Thyroid gland (tissue), 4 donors: ENCODE results near the gene TM9SF4. TPM values are rescaled to one million over a fixed set of nuclear protein-coding genes. Genes with fewer than 3 reads are reported as not detected.
"Not testable (repeated sequence)": the region's sequence is repeated elsewhere in the genome, so short reads cannot be mapped to it uniquely, and the experiment has no call there.

Experiments used
- DNase-seq, 2 donors: peaks; one replicate each; pipeline ENCODE4 v3.0.0-alpha.2; 2019
- H3K27ac ChIP-seq, 3 donors: fragments of 200-600 bp; sonication (generic); 1 replicate in 2 of 3; 2 replicates in 1 of 3; pipeline ENCODE4 v1.5.1; 2016 to 2019; ENCODE audit warnings: mild to moderate bottlenecking in 1 of 3, moderate library complexity in 1 of 3
- H3K27me3 ChIP-seq: fragments of 200-600 bp; sonication (generic); one replicate; pipeline ENCODE4 v1.5.1; 2019
- H3K36me3 ChIP-seq, 2 donors: fragments of 200-600 bp; sonication (generic); one replicate each; pipeline ENCODE4 v1.5.1; 2016 to 2019
- H3K4me1 ChIP-seq, 2 donors: fragments of 200-600 bp; sonication (generic); one replicate each; pipeline ENCODE4 v1.5.1; 2017 to 2019
- H3K4me3 ChIP-seq, 3 donors: fragments of 200-600 bp; sonication (generic); replicated peaks in 1 of 3; 1 replicate in 2 of 3; 2 replicates in 1 of 3; pipeline ENCODE4 v1.5.1; 2016; ENCODE audit warnings: mild to moderate bottlenecking in 1 of 3
- H3K9me3 ChIP-seq: fragments of 200-600 bp; sonication (generic); one replicate; pipeline ENCODE4 v1.5.1; 2017
- POLR2A ChIP-seq, 2 donors: fragments of 450-650 bp; IDR thresholded peaks; one replicate each; pipeline ENCODE4 v1.6.1; 2017; ENCODE audit warnings: antibody characterized with exemption in 2 of 2, mild to moderate bottlenecking in 2 of 2, moderate library complexity in 1 of 2
- WGBS, 2 donors: methylation state at CpG; one replicate each; pipeline ENCODE4 v1.1.5; 2017; 5-methylcytosine and 5-hydroxymethylcytosine counted together
- intact Hi-C: fragments of 100-400 bp; cut with DNase I; formaldehyde crosslinking; loops from one replicate; pipeline ENCODE4 v1.15.1; 2023
- total RNA-seq, 4 donors: library from RNA; depleted of rRNA; stranded (reverse); fragments of >200 nt; gene quantifications; one replicate each; pipeline ENCODE4 v1.2.3, GENCODE V29; 2016
- TF ChIP-seq, protein P1 (sequence below), 6 experiments: fragments of 200-600 bp in 3 of 6; fragments of 450-650 bp in 3 of 6; sonication (generic) in 3 of 6; IDR thresholded peaks; one replicate each; pipeline ENCODE4 v1.5.1; 2016 to 2019; ENCODE audit warnings: antibody characterized with exemption in 6 of 6, mild to moderate bottlenecking in 2 of 6, inconsistent platforms in 1 of 6, moderate library complexity in 1 of 6

TM9SF4 gene
- total RNA-seq, 4 donors from 2014 or later = 28.8 to 46.0 (median 38.0) TPM

GRCh38 chr20:32113591-32114260, 4.2 kb downstream of the TM9SF4 start:
- 94 to 98% methylated on average over 2 of the region's 2 CpGs for WGBS, 2 donors
- H3K36me3 ChIP-seq = no peaks in the 10 kb centered on the region
- H3K4me3 ChIP-seq = no peak overlapping the region
- intact Hi-C loops = loop anchor here (10.0 kb wide), 1 partner anchor 91 kb away; the partner anchor contains the start of genes PLAGL2 and POFUT1
- DNase-seq = no peak
- H3K4me1 ChIP-seq = peaks cover 17 to 26% of the 10 kb centered on the region in 2 donors
- no peak overlapping the region for H3K27ac ChIP-seq
- no peaks in the 10 kb centered on the region for H3K9me3 ChIP-seq
- TF ChIP-seq, protein P1, sequence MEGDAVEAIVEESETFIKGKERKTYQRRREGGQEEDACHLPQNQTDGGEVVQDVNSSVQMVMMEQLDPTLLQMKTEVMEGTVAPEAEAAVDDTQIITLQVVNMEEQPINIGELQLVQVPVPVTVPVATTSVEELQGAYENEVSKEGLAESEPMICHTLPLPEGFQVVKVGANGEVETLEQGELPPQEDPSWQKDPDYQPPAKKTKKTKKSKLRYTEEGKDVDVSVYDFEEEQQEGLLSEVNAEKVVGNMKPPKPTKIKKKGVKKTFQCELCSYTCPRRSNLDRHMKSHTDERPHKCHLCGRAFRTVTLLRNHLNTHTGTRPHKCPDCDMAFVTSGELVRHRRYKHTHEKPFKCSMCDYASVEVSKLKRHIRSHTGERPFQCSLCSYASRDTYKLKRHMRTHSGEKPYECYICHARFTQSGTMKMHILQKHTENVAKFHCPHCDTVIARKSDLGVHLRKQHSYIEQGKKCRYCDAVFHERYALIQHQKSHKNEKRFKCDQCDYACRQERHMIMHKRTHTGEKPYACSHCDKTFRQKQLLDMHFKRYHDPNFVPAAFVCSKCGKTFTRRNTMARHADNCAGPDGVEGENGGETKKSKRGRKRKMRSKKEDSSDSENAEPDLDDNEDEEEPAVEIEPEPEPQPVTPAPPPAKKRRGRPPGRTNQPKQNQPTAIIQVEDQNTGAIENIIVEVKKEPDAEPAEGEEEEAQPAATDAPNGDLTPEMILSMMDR (IDR thresholded peaks at IDR 0.05) = no peak
- TF ChIP-seq POLR2A (IDR thresholded peaks at IDR 0.05) = no peak
- no peaks in the 10 kb centered on the region for H3K27me3 ChIP-seq

DNA sequence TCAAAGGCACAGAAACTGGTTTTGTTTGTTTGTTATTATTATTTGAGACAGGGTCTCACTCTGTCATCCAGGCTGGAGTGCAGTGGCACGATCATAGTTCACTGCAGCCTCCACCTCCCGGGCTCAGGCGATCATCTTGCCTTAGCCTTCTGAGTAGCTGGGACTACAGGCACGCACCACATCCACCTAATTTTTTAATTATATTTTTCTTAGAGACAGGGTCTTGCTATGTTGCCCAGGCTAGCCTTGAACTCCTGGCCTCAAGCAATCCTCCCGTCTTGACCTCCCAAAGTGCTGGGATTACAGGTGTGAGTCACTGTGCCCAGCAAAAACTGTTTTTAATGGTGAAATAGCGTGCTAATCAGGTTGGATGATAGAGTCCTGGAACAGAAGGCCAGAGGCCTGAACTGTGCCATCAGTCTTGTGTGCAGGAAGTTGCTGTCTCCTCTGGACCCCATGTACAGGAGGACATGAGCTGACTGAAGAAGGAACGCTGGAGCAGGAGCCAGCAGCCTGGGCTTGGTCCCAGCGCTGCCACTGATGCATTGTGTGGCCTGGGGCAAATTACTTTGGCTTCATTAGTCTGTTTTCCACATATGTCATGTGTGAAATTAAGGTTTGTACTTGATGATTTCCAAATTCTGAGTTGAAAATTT, 4.9 kb downstream of the TM9SF4 start:
- WGBS, 2 donors = 93% methylated on average over 8 of the region's 8 CpGs

GRCh38 chr20:32115211-32115767, 5.8 kb downstream of the TM9SF4 start:
- TF ChIP-seq, protein P1 (IDR thresholded peaks at IDR 0.05) = no peak
- no peak for TF ChIP-seq POLR2A (IDR thresholded peaks at IDR 0.05)
- WGBS, 2 donors = 33 to 36% methylated on average over 5 of the region's 5 CpGs
- Histone ChIP-seq H3K27ac (no peak overlapping the region), H3K27me3 (no peaks in the 10 kb centered on the region), H3K4me3 (no peak overlapping the region), H3K9me3 (no peaks in the 10 kb centered on the region), H3K4me1 (peaks cover 15 to 23% of the 10 kb centered on the region in 2 donors), H3K36me3 (no peaks in the 10 kb centered on the region)
- intact Hi-C loops = loop anchor here (10.0 kb wide), 1 partner anchor 90 kb away; the partner anchor contains the start of genes PLAGL2 and POFUT1
- DNase-seq = peak; percentile 50 to 56

More for the DNA sequence above, 4.9 kb downstream of the TM9SF4 start:
- H3K4me1 ChIP-seq = peaks cover 17 to 26% of the 10 kb centered on the region in 2 donors
- no peaks in the 10 kb centered on the region for H3K27me3 ChIP-seq
- H3K27ac ChIP-seq = no peak overlapping the region
- no peaks in the 10 kb centered on the region for H3K9me3 ChIP-seq
- no peak for TF ChIP-seq POLR2A (IDR thresholded peaks at IDR 0.05)
- TF ChIP-seq, protein P1 (IDR thresholded peaks at IDR 0.05) = no peak
- no peak overlapping the region for H3K4me3 ChIP-seq
- intact Hi-C loops = loop anchor here (10.0 kb wide), 1 partner anchor 90 kb away; the partner anchor contains the start of genes PLAGL2 and POFUT1
- no peaks in the 10 kb centered on the region for H3K36me3 ChIP-seq
- DNase-seq = no peak

DNA sequence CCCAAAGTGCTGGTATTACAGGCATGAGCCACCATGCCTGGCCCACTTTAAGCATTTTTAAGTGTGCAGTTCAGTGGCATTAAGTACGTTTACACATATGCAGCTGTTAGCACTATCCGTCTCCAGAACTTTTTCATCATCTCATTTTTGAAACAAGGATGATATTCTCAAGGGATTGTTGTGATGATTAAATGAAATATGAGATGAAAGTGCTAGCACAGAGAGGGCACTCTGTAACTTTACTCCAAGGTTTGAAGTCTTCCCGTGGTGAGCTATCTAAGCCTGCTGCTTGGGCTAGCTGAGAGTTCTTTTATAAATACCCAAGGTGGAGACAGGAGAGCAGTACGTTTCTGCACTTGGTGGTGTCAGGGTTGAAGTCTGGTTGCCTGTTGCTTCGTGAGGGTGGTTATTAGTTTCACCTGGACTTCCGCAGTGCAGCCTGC, 6.6 kb downstream of the TM9SF4 start:
- TF ChIP-seq, protein P1 (IDR thresholded peaks at IDR 0.05) = no peak
- TF ChIP-seq POLR2A (IDR thresholded peaks at IDR 0.05) = no peak
- Histone ChIP-seq H3K27ac (no peak overlapping the region), H3K36me3 (no peaks in the 10 kb centered on the region), H3K4me3 (no peak overlapping the region), H3K9me3 (no peaks in the 10 kb centered on the region), H3K27me3 (no peaks in the 10 kb centered on the region), H3K4me1 (peaks cover 7 to 18% of the 10 kb centered on the region in 2 donors)
- intact Hi-C loops = loop anchor here (10.0 kb wide), 1 partner anchor 89 kb away; the partner anchor contains the start of genes PLAGL2 and POFUT1
- 76 to 82% methylated on average over 6 of the region's 6 CpGs for WGBS, 2 donors
- DNase-seq = no peak

DNA sequence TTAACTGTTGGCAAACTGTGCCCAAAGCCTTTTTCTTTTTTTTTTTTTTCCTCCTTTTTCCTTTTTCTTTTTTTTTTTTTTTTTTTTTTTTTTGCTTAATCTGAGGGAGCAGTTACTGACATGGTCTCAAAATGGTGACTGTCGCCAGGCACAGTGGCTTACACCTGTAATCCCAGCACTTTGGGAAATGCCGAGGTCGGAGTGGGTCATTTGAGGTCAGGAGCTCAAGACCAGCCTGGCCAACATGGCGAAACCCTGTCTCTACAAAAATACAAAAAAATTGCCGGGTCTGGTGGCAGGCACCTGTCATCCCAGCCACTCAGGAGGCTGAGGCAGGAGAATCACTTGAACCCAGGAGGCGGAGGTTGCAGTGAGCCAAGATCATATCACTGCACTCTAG, 7.3 kb downstream of the TM9SF4 start:
- not testable (repeated sequence) for H3K27ac ChIP-seq, H3K4me3 ChIP-seq, H3K27me3 ChIP-seq, DNase-seq, H3K36me3 ChIP-seq, H3K9me3 ChIP-seq
- intact Hi-C loops = loop anchor here (10.0 kb wide), 1 partner anchor 88 kb away; the partner anchor contains the start of genes PLAGL2 and POFUT1
- H3K4me1 ChIP-seq = peaks cover 7 to 18% of the 10 kb centered on the region in 2 donors
- WGBS, 2 donors = 92 to 96% methylated on average over 6 of the region's 6 CpGs

DNA sequence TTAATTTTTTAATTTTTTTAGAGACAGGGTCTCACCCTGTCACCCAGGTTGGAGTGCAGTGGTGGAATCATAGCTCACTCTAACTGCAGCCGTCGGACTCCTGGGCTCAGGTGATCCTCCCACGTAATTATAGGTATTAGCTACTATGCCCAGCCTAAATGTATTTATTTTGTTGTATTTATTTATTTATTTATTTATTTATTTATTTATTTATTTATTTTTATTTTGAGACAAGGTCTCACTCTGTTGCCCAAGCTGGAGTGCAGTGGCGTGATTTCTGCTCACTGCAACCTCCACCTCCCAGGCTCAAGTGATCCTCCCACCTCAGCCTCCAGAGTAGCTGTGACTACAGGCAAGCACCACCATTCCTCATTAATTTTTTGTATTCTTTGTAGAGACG, 8.9 kb downstream of the TM9SF4 start:
- not testable (repeated sequence) for H3K27me3 ChIP-seq, H3K27ac ChIP-seq, H3K9me3 ChIP-seq, H3K4me3 ChIP-seq, DNase-seq, H3K36me3 ChIP-seq
- peaks cover 7 to 18% of the 10 kb centered on the region in 2 donors for H3K4me1 ChIP-seq
- intact Hi-C loops = loop anchor here (10.0 kb wide), 1 partner anchor 86 kb away; the partner anchor contains the start of genes PLAGL2 and POFUT1
- WGBS, 2 donors = 94 to 98% methylated on average over 5 of the region's 5 CpGs
